NCI-H524 (cell line): Measurements from ENCODE around the gene ADRA2B.
A peak's percentile ranks its signal among the peaks of the same experiment; 100 is the strongest.

Source experiments
- DNase-seq, 2 experiments: peaks; one replicate each; lab custom pipeline; 2025; lab: John Stamatoyannopoulos, UW

ADRA2B gene

DNA sequence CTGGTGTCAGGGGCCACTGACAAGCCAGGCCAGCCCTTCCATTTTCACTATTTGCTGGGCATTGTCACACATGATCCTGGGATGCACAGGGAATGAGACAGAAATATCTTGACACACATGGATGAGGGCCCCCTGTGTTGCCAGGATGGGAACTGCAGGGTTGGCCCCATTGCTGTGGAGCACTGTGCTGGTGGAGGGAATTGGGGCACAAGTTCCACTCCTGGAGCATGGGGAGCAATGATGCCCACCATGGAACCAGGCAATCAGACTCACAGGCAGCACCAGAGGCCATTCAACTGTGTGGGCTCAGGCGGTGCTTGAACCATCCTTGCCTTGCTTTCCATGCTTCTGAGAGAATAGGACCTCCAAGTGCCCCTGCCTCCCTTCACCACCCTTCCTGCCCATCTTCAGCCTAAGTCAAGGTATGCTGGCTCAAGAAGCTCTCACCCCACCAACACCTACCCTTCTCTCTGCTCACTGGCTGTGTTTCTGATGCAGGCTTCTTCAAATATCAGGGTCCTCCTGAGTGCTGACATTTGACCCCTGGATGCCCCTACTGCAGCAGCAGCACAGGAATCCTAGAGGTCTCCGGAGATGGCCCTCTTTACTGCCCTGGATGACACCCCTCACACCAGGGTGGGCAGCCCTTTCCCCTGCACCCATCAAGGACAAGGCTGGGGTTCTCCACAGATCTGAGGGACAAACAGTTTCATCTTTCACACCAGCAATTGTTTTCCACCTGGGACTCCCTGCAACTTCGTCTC, 11.0 kb downstream of the ADRA2B start:
- no peak for DNase-seq

GRCh38 chr2:96104487-96104861, 11.9 kb downstream of the ADRA2B start:
- no peak for DNase-seq

DNA sequence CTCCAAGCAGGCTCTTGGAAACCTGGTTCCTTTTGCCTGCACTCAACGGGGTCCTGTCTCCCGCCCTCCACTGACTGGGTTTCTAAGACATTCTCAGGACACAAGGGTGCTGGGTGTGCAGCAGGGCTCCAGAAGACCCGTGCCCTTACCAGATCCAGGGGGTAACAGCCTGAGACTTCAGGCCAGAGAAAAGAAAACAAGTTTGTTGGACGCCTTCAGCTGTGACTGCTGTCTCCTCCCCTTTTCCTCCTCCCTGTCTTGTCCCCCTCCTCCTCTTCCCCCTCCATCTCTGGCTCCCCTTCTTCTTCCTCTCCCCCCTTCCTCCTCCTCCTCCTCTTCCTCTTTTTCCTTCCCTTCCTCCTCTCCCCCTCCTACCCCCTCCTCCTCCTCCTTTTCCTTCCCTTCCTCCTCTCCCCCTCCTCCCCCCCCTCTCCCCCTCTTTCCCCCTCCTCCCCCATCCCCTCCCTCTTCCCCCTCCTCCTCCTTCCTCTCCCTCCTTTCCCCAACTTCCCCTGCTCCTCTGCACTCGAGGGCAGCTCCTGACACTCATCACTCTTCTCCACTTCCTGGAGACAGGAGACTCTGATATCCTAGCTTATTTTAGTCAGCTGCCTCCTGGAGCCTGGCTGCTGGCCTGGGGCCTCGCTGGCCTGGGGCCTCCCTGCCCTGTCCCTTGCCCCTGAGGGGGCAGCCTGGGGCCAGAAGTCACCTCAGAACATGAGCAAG, 12.4 kb downstream of the ADRA2B start:
- DNase-seq = no peak

DNA sequence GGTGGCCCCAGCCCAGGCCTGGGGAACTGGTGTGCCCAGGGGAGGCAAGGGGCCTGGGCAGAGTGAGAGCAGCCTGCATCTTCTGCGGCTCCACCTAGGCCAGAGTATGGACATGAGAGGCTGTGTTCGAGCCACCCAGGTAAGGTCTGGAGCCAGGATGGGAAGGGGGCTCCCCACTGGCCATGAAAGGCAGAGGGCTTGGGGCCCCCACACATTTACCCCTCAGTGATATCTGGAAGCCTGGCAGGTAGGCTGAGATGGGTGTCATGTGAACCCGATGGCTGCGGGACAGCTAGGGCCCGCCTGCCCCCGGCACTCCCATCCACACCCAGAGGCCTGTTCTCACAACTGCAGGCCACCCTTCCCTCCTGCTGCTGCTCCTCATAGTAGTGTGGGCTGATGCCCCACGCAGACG, 13.2 kb downstream of the ADRA2B start:
- DNase-seq = no peak

- no peak for DNase-seq
These were observed 13.7 kb downstream of the ADRA2B start for GRCh38 chr2:96102596-96103186.

DNA sequence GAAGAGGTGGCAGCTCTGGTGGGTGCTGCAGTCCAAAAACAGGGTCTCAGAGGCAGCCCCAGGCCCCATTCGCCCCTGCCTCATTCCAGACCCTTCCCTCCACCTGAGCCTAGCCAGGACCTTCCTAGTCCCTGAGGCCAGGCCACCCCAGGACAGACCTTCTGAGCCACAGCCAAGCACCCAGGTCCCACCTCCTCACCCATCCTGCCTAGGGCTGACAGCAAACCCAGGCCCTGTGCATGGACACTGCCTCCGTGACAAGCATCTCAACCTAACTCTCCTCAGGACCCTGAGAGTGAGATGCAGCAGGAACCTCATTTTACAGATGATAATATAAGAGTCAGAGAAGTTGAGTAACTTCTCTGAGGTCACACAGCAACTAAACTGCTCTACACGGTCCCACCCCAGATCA, 15.5 kb downstream of the ADRA2B start:
- DNase-seq = no peak

- DNase-seq = peak in 1 of 2 experiments; percentile 7
These were observed 16.2 kb downstream of the ADRA2B start for GRCh38 chr2:96099861-96100798.

DNA sequence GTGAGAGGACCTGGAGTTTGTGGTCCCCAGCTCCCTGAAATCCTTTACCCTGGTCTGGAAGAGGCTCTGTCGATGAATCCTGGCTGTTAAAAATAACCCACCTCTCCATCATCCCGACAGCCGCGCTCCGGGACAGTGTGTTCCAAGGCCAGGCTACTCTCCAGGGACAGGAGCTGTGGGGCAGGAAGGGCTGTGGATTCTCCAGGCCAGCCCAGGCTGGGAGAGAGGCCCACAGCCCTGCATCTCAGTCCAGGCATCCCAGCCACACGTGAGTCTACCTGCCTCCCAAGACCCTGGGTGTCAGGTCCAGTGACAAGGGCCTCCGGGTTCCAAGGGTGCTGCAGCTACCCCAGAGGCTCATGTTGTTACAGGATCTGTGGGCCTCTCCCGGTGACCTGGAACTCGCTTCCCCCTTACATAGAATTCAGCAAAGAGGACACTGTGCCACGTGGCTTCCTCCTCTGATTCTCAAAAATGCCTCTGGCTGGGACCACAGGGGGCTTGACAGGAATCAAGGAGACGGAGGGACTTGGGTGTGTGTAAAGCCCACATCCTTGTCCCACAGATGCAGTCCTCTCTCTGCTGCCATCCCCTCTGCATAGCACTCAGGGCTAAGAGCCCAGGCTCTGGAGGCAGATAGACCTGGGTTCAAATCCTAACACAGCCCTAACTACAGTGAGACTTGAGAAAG, 17.3 kb downstream of the ADRA2B start:
- DNase-seq = no peak

GRCh38 chr2:96097951-96098823, 18.2 kb downstream of the ADRA2B start:
- no peak for DNase-seq

GRCh38 chr2:96097441-96097840, 18.9 kb downstream of the ADRA2B start:
- DNase-seq = no peak

DNA sequence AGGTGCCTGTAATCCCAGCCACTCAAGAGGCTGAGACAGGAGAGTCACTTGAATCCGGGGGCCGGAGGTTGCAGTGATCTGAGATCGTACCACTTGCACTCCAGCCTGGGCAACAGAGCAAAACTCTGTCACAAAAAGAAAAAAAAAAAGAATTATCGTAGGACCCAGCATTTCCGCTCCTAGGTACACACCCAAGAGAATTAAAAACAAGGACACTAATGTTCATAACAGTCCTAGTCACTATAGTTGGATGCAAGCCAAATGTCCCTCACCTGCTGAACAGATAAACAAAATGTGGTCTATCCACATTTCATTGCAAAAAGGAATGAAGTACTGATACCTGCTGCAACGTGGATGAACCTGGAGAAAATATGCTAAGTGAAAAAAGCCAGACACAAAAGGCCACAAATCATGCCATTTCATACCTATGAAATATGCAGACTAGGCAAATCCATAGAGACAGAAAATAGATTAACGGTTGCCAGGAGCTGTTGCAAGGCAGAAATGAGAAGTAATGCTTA, 21.2 kb downstream of the ADRA2B start:
- no peak for DNase-seq

DNA sequence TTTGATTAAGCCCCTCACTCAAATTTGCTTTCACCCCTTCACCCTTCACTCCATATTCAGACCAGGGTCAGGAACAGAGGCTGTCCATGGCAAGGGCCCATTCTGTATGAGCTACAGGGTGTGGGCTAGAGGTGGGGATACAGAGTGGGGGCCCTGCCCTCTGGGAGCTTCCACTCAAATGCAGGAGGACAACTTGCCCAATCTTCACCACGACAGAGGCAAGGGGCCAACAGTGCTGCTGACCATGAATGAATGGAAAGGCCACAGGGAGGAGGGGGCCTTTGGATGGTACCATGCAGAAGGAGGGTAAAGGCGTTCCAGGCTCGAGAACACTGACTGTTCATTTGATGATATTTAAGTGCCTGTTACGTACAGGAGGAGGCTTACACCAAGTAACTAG, 22.8 kb downstream of the ADRA2B start:
- DNase-seq = no peak

DNA sequence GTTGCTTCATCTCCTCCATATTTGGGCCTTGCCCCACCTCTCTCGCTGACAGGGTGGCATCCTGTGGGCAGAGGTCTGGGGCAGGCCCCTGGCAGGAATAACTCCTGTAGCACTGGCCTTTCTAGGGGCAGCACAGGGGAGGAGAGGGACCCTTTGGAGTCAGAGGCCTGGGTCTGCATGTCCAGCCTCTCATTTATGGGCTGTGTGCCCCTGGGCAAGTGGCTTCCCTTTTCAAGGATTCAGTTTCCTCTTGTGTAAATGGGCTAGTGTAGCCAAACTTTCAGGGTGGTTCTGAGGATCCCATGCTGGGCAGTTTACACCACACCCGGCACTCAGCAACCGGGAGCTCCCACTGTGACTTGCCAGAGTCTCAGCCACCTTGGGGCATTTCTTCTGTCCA, 23.4 kb downstream of the ADRA2B start:
- no peak for DNase-seq

GRCh38 chr2:96092573-96092877, 23.8 kb downstream of the ADRA2B start:
- peak in 1 of 2 experiments; percentile 37 for DNase-seq

DNA sequence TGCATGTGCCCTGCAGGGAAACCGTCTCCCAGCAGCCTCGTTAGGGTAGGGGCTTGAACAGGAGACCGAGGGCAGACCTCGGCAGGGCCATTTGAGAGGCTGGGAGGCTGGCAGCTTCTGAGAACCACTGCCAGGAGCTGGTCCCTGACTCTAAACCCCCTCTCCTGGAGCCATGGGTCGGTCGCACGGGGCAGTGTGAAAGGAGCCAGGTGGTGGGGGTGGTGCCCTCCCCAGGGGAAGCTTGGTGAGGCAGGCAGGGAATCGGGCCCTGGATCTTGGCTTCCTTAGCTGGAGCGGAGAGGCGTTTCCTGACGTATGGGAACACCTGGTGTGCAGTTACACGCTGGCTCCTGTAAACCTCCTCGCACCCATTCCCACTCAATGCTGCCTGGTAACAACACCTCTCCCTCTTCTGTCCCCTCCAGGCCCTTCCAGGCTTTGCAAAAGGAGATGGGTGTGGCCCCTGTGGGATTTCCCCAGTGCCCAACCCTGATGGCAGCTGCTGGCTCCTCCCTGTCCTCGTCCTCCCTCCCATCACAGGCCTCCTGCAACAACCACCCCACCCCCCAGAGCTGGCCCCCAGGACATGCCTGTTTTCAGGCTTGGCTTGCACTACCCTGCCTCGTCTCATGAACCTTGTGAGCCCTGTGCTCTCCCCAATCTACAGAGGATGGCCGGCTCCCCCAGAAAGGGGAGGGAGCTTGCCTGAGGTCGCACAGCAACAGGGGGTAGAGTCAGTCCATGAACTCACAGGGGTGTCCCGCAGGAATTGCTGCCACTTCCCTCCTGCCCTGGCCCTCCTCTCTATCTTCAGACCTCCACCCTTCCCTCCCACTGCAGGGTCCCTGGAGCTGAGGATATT, 24.4 kb downstream of the ADRA2B start:
- peak in 1 of 2 experiments; percentile 26 for DNase-seq

- no peak for DNase-seq
These were observed 25.1 kb downstream of the ADRA2B start for GRCh38 chr2:96091141-96091710.

- peak in 1 of 2 experiments; percentile 25 for DNase-seq
These were observed 26.0 kb downstream of the ADRA2B start for GRCh38 chr2:96090196-96090926.
